ENCODE data around the gene F2R. TPM values are rescaled to one million over a fixed set of nuclear protein-coding genes. Genes with fewer than 3 reads are reported as not detected.

F2R gene
- total and polyA plus RNA-seq, 2 of the 8 experiments (the other 6 are each of a cell fraction or from before 2014, with no cell fraction given) = 23.8 to 29.1 TPM

GRCh38 chr5:76704131-76704663 is 11.7 kb upstream of the F2R start:
- no peak overlapping the region for H2BK12ac ChIP-seq (ENCODE audit: low read depth, low read length)
- H3K14ac ChIP-seq (ENCODE audit: insufficient read length) = no peak overlapping the region
- no peak overlapping the region for H3K4me2 ChIP-seq (ENCODE audit: insufficient read depth in 1 of 2, low read depth in 2 of 2, low read length in 2 of 2)
- no peak overlapping the region for H2BK15ac ChIP-seq (ENCODE audit: low read length)
- no peak overlapping the region for H3K27ac ChIP-seq (ENCODE audit: low read depth, low read length)
- H3K4me1 ChIP-seq (replicated peaks in 1 of 4; ENCODE audit: control insufficient read depth in 3 of 4, insufficient read depth in 4 of 4, low read length in 3 of 4) = no peaks in the 10 kb centered on the region
- H4K8ac ChIP-seq (ENCODE audit: extremely low read depth, insufficient read depth, low read length) = no peak overlapping the region
- no peak overlapping the region for H2AK5ac ChIP-seq (ENCODE audit: low read depth, low read length)
- H2BK120ac ChIP-seq (replicated peaks; ENCODE audit: low read depth, low read length) = no peak overlapping the region
- H3K79me2 ChIP-seq (ENCODE audit: control insufficient read depth in 1 of 2, insufficient read depth in 2 of 2, low read length in 2 of 2) = no peaks in the 10 kb centered on the region
- ChIA-PET POLR2A (ENCODE audit: partially characterized antibody) (interaction anchor here (0.7 kb wide), 1 partner anchor 10 kb away, joined by 3 read pairs; no protein-coding TSS in a partner anchor), CTCF (ENCODE audit: partially characterized antibody) (interaction anchor here (1.3 to 1.5 kb wide), 2 partner anchors 11 to 302 kb away, joined by 3 to 10 read pairs; no protein-coding TSS in a partner anchor)
- TF ChIP-seq SIX5 (IDR thresholded peaks at IDR 0.05; ENCODE audit: low read depth, low read length) = no peak
- FAIRE-seq = no peak
- H3K36me3 ChIP-seq (ENCODE audit: control insufficient read depth in 2 of 4, insufficient read depth in 4 of 4, low read length in 3 of 4) = peaks cover 0 to 11% (median 3%) of the 10 kb centered on the region in 4 experiments; a peak in 3 of 8 replicates
- no peak overlapping the region for H3K18ac ChIP-seq (ENCODE audit: extremely low read depth, low read length)
- H3K9ac ChIP-seq (replicated peaks in 1 of 4; ENCODE audit: extremely low read depth in 1 of 4, low read depth in 3 of 4, low read length in 3 of 4) = no peak overlapping the region
- no peak overlapping the region for H3K56ac ChIP-seq (replicated peaks; ENCODE audit: insufficient read length, low read depth, low read length)
- no peaks in the 10 kb centered on the region for H3K79me1 ChIP-seq (ENCODE audit: low read depth, low read length)
- H3K9me3 ChIP-seq (ENCODE audit: insufficient read depth in 2 of 2, low read depth in 1 of 2, low read length in 1 of 2) = no peaks in the 10 kb centered on the region
- H4K5ac ChIP-seq (ENCODE audit: insufficient read length, low read depth, low read length) = no peak overlapping the region
- no peaks in the 10 kb centered on the region for H3K23me2 ChIP-seq (ENCODE audit: low read depth, low read length)
- H2BK5ac ChIP-seq (ENCODE audit: low read depth, low read length) = no peak overlapping the region
- no peak overlapping the region for H3K4ac ChIP-seq (replicated peaks; ENCODE audit: insufficient read length, low read depth, low read length)
- H4K91ac ChIP-seq (replicated peaks; ENCODE audit: insufficient read length, low read length) = no peak overlapping the region
- no peak overlapping the region for H3K4me3 ChIP-seq (ENCODE audit: extremely low read depth in 1 of 4, insufficient read depth in 2 of 4, low read depth in 3 of 4, low read length in 4 of 4)
- H3K23ac ChIP-seq (ENCODE audit: insufficient read length) = no peak overlapping the region
- H4K20me1 ChIP-seq (replicated peaks in 1 of 2; ENCODE audit: control insufficient read depth in 1 of 2, insufficient read depth in 2 of 2, low read length in 2 of 2) = no peaks in the 10 kb centered on the region
- DNase-seq (ENCODE audit: low read depth in 1 of 2, low spot score in 2 of 2) = no peak
- H3K27me3 ChIP-seq (replicated peaks in 1 of 4; ENCODE audit: control insufficient read depth in 3 of 4, extremely low read depth in 1 of 4, insufficient read depth in 3 of 4, low read length in 3 of 4) = no peaks in the 10 kb centered on the region
- no peak overlapping the region for H2BK20ac ChIP-seq (ENCODE audit: low read length)
- H2AFZ ChIP-seq (ENCODE audit: low read length) = no peak overlapping the region

Measured in H1 (cell line).